Measurements from ENCODE around the gene EXOC6B.

DNA sequence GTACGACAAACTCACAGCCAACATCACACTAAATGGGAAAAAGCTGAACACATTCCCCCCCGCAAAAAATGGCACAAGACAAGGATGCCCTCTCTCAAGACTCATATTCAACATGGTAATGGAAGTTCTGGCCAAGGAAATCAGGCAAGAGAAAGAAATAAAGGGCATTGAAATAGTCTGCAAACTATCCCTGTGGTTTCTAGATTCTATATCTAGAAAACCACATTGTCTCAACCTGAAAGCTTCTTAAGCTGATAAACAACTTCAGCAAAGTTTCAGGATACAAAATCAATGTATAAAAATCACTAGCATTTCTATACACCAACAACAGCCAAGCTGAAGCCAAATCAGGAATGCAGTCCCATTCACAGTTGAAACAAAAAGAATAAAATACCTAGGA is 383.6 kb downstream of the EXOC6B start:
- TF ChIP-seq, protein P1, sequence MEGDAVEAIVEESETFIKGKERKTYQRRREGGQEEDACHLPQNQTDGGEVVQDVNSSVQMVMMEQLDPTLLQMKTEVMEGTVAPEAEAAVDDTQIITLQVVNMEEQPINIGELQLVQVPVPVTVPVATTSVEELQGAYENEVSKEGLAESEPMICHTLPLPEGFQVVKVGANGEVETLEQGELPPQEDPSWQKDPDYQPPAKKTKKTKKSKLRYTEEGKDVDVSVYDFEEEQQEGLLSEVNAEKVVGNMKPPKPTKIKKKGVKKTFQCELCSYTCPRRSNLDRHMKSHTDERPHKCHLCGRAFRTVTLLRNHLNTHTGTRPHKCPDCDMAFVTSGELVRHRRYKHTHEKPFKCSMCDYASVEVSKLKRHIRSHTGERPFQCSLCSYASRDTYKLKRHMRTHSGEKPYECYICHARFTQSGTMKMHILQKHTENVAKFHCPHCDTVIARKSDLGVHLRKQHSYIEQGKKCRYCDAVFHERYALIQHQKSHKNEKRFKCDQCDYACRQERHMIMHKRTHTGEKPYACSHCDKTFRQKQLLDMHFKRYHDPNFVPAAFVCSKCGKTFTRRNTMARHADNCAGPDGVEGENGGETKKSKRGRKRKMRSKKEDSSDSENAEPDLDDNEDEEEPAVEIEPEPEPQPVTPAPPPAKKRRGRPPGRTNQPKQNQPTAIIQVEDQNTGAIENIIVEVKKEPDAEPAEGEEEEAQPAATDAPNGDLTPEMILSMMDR (IDR thresholded peaks at IDR 0.05) = no peak
- no peak for TF ChIP-seq POLR2A (IDR thresholded peaks at IDR 0.05)
